NB4 (cell line): ENCODE measurements around the gene FARP1.

Experiments
- DNase-seq: peaks from one replicate; pipeline ENCODE4 v3.0.0; 2010; ENCODE audit warnings: low read depth
- H3K4me3 ChIP-seq: one replicate; pipeline ENCODE4 v1.5.1; 2011; ENCODE audit warnings: mild to moderate bottlenecking, low read depth, low read length, moderate library complexity
- CTCF ChIP-seq: IDR thresholded peaks from one replicate; pipeline ENCODE4 v1.5.1; 2012; ENCODE audit warnings: low read depth, low read length
- MAX ChIP-seq: IDR thresholded peaks from 2 replicates; pipeline ENCODE4 v1.6.1; 2011; ENCODE audit warnings: low read depth, low read length
- MYC ChIP-seq: IDR thresholded peaks from 2 replicates; pipeline ENCODE4 v1.6.1; 2011; ENCODE audit warnings: low read depth, low read length
- POLR2A ChIP-seq: IDR thresholded peaks from 2 replicates; pipeline ENCODE4 v1.6.1; 2011; ENCODE audit warnings: mild to moderate bottlenecking; ENCODE audit not compliant: insufficient read length; ENCODE audit errors: extremely low read depth

The FARP1 gene

GRCh38 chr13:98496479-98496791 is 353.5 kb downstream of the FARP1 start:
- H3K4me3 ChIP-seq, result no peak overlapping the region
- TF ChIP-seq CTCF (no peak), MYC (no peak), MAX (no peak), POLR2A (no peak)
- no peak for DNase-seq

GRCh38 chr13:98496966-98497365 is 354.1 kb downstream of the FARP1 start:
- DNase-seq, result no peak
- H3K4me3 ChIP-seq, result no peak overlapping the region
- TF ChIP-seq MYC (no peak), POLR2A (no peak), CTCF (no peak), MAX (no peak)

GRCh38 chr13:98500963-98501421 is 358.1 kb downstream of the FARP1 start:
- TF ChIP-seq MYC (no peak), CTCF (no peak), POLR2A (no peak), MAX (no peak)
- H3K4me3 ChIP-seq, result no peak overlapping the region
- peak; percentile 30 for DNase-seq

GRCh38 chr13:98503175-98504028 is 360.5 kb downstream of the FARP1 start:
- DNase-seq, result peak; percentile 65
- peak overlapping the region; percentile 22 for H3K4me3 ChIP-seq
- TF ChIP-seq POLR2A (no peak), MAX (0 out of 2 replicates have a peak, but pooled peaks have one; percentile 18), CTCF (no peak), MYC (peak; percentile 41; the same call in 1 of the 2 replicates)

- DNase-seq, result no peak
- peak overlapping the region; percentile 22 for H3K4me3 ChIP-seq
- TF ChIP-seq POLR2A (no peak), MAX (no peak), MYC (no peak), CTCF (no peak)
Observed at GRCh38 chr13:98504029-98504351, 361.1 kb downstream of the FARP1 start.

GRCh38 chr13:98504371-98504963 is 361.6 kb downstream of the FARP1 start:
- DNase-seq, result peak; percentile 53
- H3K4me3 ChIP-seq, result no peak overlapping the region
- TF ChIP-seq MAX (no peak), POLR2A (no peak), MYC (no peak), CTCF (no peak)
